Caco-2 (cell line): ENCODE results near the gene SNX25. TPM values are rescaled to one million over a fixed set of nuclear protein-coding genes. Genes with fewer than 3 reads are reported as not detected.

Experiments used
- BruUV-seq: library from RNA; stranded (reverse); fragments of 400-500 nt; replicated peaks from 2 replicates; lab custom pipeline; 2021; lab: Mats Ljungman, UMichigan
- CTCF ChIA-PET: fragments of 300-600 bp; sonication (Branson Sonifier 250); formaldehyde crosslinking; loops from one replicate; lab custom pipeline; 2022; ENCODE audit warnings: antibody characterized with exemption; lab: Charles Lee
- POLR2A ChIA-PET: fragments of 300-600 bp; sonication (Branson Sonifier 250); formaldehyde crosslinking; loops from one replicate; lab custom pipeline; 2022; ENCODE audit warnings: antibody characterized with exemption; lab: Charles Lee
- DNase-seq, 2 experiments: peaks; one replicate each; pipeline versions ENCODE4 v3.0.0 to v3.0.0-alpha.2; 2020 to 2022
- H3K27me3 ChIP-seq: replicated peaks from 2 replicates; pipeline ENCODE4 v1.6.0; 2011; ENCODE audit warnings: low read length; ENCODE audit not compliant: control insufficient read depth, insufficient read depth
- H3K36me3 ChIP-seq: 2 replicates; pipeline ENCODE4 v1.5.1; 2011; ENCODE audit warnings: low read length; ENCODE audit not compliant: control insufficient read depth, insufficient read depth
- H3K4me1 ChIP-seq: fragments of 250-450 bp; sonication (Bioruptor Pico); 2 replicates; pipeline ENCODE4 v1.5.1; 2020; ENCODE audit warnings: mild to moderate bottlenecking
- H3K4me3 ChIP-seq: 2 replicates; pipeline ENCODE4 v1.5.1; 2011; ENCODE audit warnings: low read depth, mild to moderate bottlenecking, control low read depth, low read length
- H3K9me3 ChIP-seq: fragments of 250-450 bp; sonication (Bioruptor Pico); 2 replicates; pipeline ENCODE4 v1.5.1; 2020; ENCODE audit warnings: mild to moderate bottlenecking, moderate library complexity
- H3K27ac Mint-ChIP-seq: one replicate; pipeline ENCODE4 v1.8.0; 2022; ENCODE audit warnings: mixed read lengths; ENCODE audit not compliant: unreplicated experiment
- H3K27me3 Mint-ChIP-seq: one replicate; pipeline ENCODE4 v1.8.0; 2022; ENCODE audit warnings: mixed read lengths; ENCODE audit not compliant: insufficient read depth, unreplicated experiment
- H3K36me3 Mint-ChIP-seq: one replicate; pipeline ENCODE4 v1.8.0; 2022; ENCODE audit warnings: mild to moderate bottlenecking, mixed read lengths; ENCODE audit not compliant: insufficient read depth, unreplicated experiment
- H3K4me1 Mint-ChIP-seq: one replicate; pipeline ENCODE4 v1.8.0; 2022; ENCODE audit warnings: low read depth, mixed read lengths; ENCODE audit not compliant: unreplicated experiment
- H3K4me3 Mint-ChIP-seq: one replicate; pipeline ENCODE4 v1.8.0; 2022; ENCODE audit warnings: mild to moderate bottlenecking, moderate library complexity, mixed read lengths; ENCODE audit not compliant: unreplicated experiment
- H3K9me3 Mint-ChIP-seq: one replicate; pipeline ENCODE4 v1.8.0; 2022; ENCODE audit warnings: mixed read lengths; ENCODE audit not compliant: unreplicated experiment
- CTCF ChIP-seq, 2 experiments: fragments of 200-600 bp in 1 of 2; IDR thresholded peaks; 1 replicate in 1 of 2; 2 replicates in 1 of 2; pipeline versions ENCODE4 v1.5.1 to v1.8.0; 2011 to 2022; ENCODE audit warnings: antibody characterized with exemption in 1 of 2, control low read depth in 1 of 2, inconsistent platforms in 1 of 2, low read depth in 1 of 2, low read length in 1 of 2, mild to moderate bottlenecking in 1 of 2, moderate library complexity in 1 of 2; ENCODE audit not compliant: insufficient read depth in 1 of 2, severe bottlenecking in 1 of 2, unreplicated experiment in 1 of 2
- intact Hi-C: fragments of 100-400 bp; cut with micrococcal nuclease; formaldehyde crosslinking; loops from one replicate; pipeline ENCODE4 v1.10.0; 2022; ENCODE audit not compliant: unreplicated experiment
- total RNA-seq: library from RNA; stranded (reverse); gene quantifications from 2 replicates; pipeline ENCODE4 v1.2.3, GENCODE V29; 2022

The SNX25 gene
- total RNA-seq, 1 experiment from 2014 or later, result 9.3 TPM

- no peaks in the 10 kb centered on the region for H3K9me3 ChIP-seq
- no peak for TF ChIP-seq CTCF (IDR thresholded peaks at IDR 0.05; ENCODE audit: insufficient read depth in 1 of 2, low read depth in 1 of 2, low read length in 1 of 2, severe bottlenecking in 1 of 2, unreplicated experiment in 1 of 2)
- Mint-ChIP-seq H3K27ac (no peak overlapping the region), H3K4me1 (no peaks in the 10 kb centered on the region), H3K9me3 (no peaks in the 10 kb centered on the region), H3K36me3 (peaks cover 6% of the 10 kb centered on the region), H3K4me3 (no peak overlapping the region), H3K27me3 (no peaks in the 10 kb centered on the region)
- intact Hi-C loops, result no loop called here
- H3K36me3 ChIP-seq, result no peaks in the 10 kb centered on the region
- no peaks in the 10 kb centered on the region for H3K4me1 ChIP-seq
- no peak for DNase-seq
- no peaks in the 10 kb centered on the region for H3K27me3 ChIP-seq
- H3K4me3 ChIP-seq, result no peak overlapping the region
- CTCF ChIA-PET, result no interaction called here
- POLR2A ChIA-PET, result no interaction called here
- BruUV-seq, result no TSS peak
Observed at GRCh38 chr4:185352202-185352601, 142.8 kb downstream of the SNX25 start.

- POLR2A ChIA-PET, result no interaction called here
- Mint-ChIP-seq H3K9me3 (no peaks in the 10 kb centered on the region), H3K4me3 (no peak overlapping the region), H3K27ac (no peak overlapping the region), H3K4me1 (no peaks in the 10 kb centered on the region), H3K27me3 (no peaks in the 10 kb centered on the region), H3K36me3 (peaks cover 6% of the 10 kb centered on the region)
- Histone ChIP-seq H3K36me3 (no peaks in the 10 kb centered on the region), H3K4me1 (no peaks in the 10 kb centered on the region), H3K4me3 (no peak overlapping the region), H3K27me3 (no peaks in the 10 kb centered on the region), H3K9me3 (no peaks in the 10 kb centered on the region)
- intact Hi-C loops, result no loop called here
- no peak for TF ChIP-seq CTCF (IDR thresholded peaks at IDR 0.05; ENCODE audit: insufficient read depth in 1 of 2, low read depth in 1 of 2, low read length in 1 of 2, severe bottlenecking in 1 of 2, unreplicated experiment in 1 of 2)
- no peak for DNase-seq
- CTCF ChIA-PET, result no interaction called here
- no TSS peak for BruUV-seq
Observed at GRCh38 chr4:185352741-185353140, 143.3 kb downstream of the SNX25 start.

GRCh38 chr4:185357211-185357610 is 147.8 kb downstream of the SNX25 start:
- Mint-ChIP-seq H3K27me3 (no peaks in the 10 kb centered on the region), H3K9me3 (no peaks in the 10 kb centered on the region), H3K36me3 (no peaks in the 10 kb centered on the region), H3K4me3 (no peak overlapping the region), H3K4me1 (no peaks in the 10 kb centered on the region), H3K27ac (no peak overlapping the region)
- Histone ChIP-seq H3K36me3 (no peaks in the 10 kb centered on the region), H3K9me3 (no peaks in the 10 kb centered on the region), H3K4me3 (no peak overlapping the region), H3K27me3 (no peaks in the 10 kb centered on the region), H3K4me1 (peaks cover 6% of the 10 kb centered on the region; the same call in 1 of the 2 replicates)
- BruUV-seq, result no TSS peak
- ChIA-PET POLR2A (no interaction called here), CTCF (no interaction called here)
- TF ChIP-seq CTCF (IDR thresholded peaks at IDR 0.05; ENCODE audit: insufficient read depth in 1 of 2, low read depth in 1 of 2, low read length in 1 of 2, severe bottlenecking in 1 of 2, unreplicated experiment in 1 of 2), result no peak
- DNase-seq, result no peak
- intact Hi-C loops, result no loop called here
